LNCAP (cell line): ENCODE data around the gene SRP19.

Experiments used
- CTCF ChIP-seq: fragments of 450-650 bp; IDR thresholded peaks from 2 replicates; pipeline ENCODE4 v1.5.1; 2017; ENCODE audit warnings: mild to moderate bottlenecking

The SRP19 gene

GRCh38 chr5:112860929-112861637, at the start of gene SRP19:
SRP19 (plus strand) TSS chr5:112861287; CDS start chr5:112861377, 90 bp downstream.
- TF ChIP-seq CTCF = no peak

- no peak for TF ChIP-seq CTCF
Measured at GRCh38 chr5:112812549-112812948, 48.5 kb upstream of the SRP19 start.

GRCh38 chr5:112820246-112820645, 40.8 kb upstream of the SRP19 start:
- TF ChIP-seq CTCF = no peak

GRCh38 chr5:112822456-112822855, 38.6 kb upstream of the SRP19 start:
- TF ChIP-seq CTCF = no peak

- no peak for TF ChIP-seq CTCF
Measured at GRCh38 chr5:112823181-112823580, 37.9 kb upstream of the SRP19 start.

- no peak for TF ChIP-seq CTCF
Measured at GRCh38 chr5:112823656-112824055, 37.4 kb upstream of the SRP19 start.

GRCh38 chr5:112824197-112824596, 36.9 kb upstream of the SRP19 start:
- TF ChIP-seq CTCF = no peak

- no peak for TF ChIP-seq CTCF
Measured at GRCh38 chr5:112830378-112830777, 30.7 kb upstream of the SRP19 start.
